H1 (cell line): Measurements from ENCODE around the gene DNAJC10. TPM values are rescaled to one million over a fixed set of nuclear protein-coding genes. Genes with fewer than 3 reads are reported as not detected.

ENCODE experiments used
- CTCF ChIA-PET: fragments of 300-600 bp; sonication (Branson Sonifier 250); formaldehyde crosslinking; loops from one replicate; lab custom pipeline; 2021; ENCODE audit not compliant: partially characterized antibody; lab: Charles Lee
- POLR2A ChIA-PET: fragments of 300-600 bp; sonication (Branson Sonifier 250); formaldehyde crosslinking; loops from one replicate; lab custom pipeline; 2021; ENCODE audit warnings: inconsistent platforms; ENCODE audit not compliant: partially characterized antibody; lab: Charles Lee
- DNase-seq, 2 experiments: peaks; one replicate each; pipeline versions ENCODE4 v3.0.0 to v3.0.0-alpha.2; 2010 to 2022; ENCODE audit warnings: low spot score in 2 of 2, low read depth in 1 of 2, mixed read lengths in 1 of 2
- FAIRE-seq: peaks from 2 replicates; lab custom pipeline; 2011; peaks lifted over from hg19 to GRCh38; lab: Jason Lieb, UNC
- H2AFZ ChIP-seq: 2 replicates; pipeline ENCODE4 v1.8.1; 2012; ENCODE audit warnings: low read length, inconsistent platforms
- H2AK5ac ChIP-seq: 2 replicates; pipeline ENCODE4 v1.6.1; 2013; ENCODE audit warnings: low read depth, low read length
- H2BK120ac ChIP-seq: replicated peaks from 2 replicates; pipeline ENCODE3; 2013; ENCODE audit warnings: low read depth, low read length, inconsistent platforms
- H2BK12ac ChIP-seq: 2 replicates; pipeline ENCODE4 v1.6.1; 2013; ENCODE audit warnings: low read depth, low read length
- H2BK15ac ChIP-seq: 2 replicates; pipeline ENCODE4 v1.6.1; 2013; ENCODE audit warnings: low read length
- H2BK20ac ChIP-seq: 2 replicates; pipeline ENCODE4 v1.6.1; 2013; ENCODE audit warnings: low read length
- H2BK5ac ChIP-seq: 2 replicates; pipeline ENCODE4 v1.6.1; 2013; ENCODE audit warnings: low read depth, low read length
- H3K14ac ChIP-seq: 2 replicates; pipeline ENCODE4 v1.6.1; 2013; ENCODE audit warnings: inconsistent platforms; ENCODE audit not compliant: insufficient read length
- H3K18ac ChIP-seq: 2 replicates; pipeline ENCODE4 v1.6.1; 2013; ENCODE audit warnings: low read length; ENCODE audit errors: extremely low read depth
- H3K23ac ChIP-seq: 2 replicates; pipeline ENCODE4 v1.6.1; 2013; ENCODE audit warnings: inconsistent platforms; ENCODE audit not compliant: insufficient read length
- H3K23me2 ChIP-seq: 2 replicates; pipeline ENCODE4 v1.6.1; 2013; ENCODE audit warnings: low read depth, low read length
- H3K27ac ChIP-seq: 2 replicates; pipeline ENCODE4 v1.6.1; 2011; ENCODE audit warnings: low read depth, low read length, inconsistent platforms
- H3K27me3 ChIP-seq, 4 experiments: replicated peaks in 1 of 4; 1 replicate in 1 of 4; 2 replicates in 3 of 4; pipeline versions ENCODE4 v1.6.1 to v1.8.1; 2011 to 2013; ENCODE audit warnings: low read length in 3 of 4, mild to moderate bottlenecking in 3 of 4, inconsistent platforms in 2 of 4, mixed read lengths in 2 of 4, moderate library complexity in 1 of 4; ENCODE audit not compliant: control insufficient read depth in 3 of 4, insufficient read depth in 3 of 4; ENCODE audit errors: extremely low read depth in 1 of 4
- H3K36me3 ChIP-seq, 4 experiments: 2 replicates each; pipeline versions ENCODE4 v1.6.1 to v1.8.1; 2011 to 2013; ENCODE audit warnings: mild to moderate bottlenecking in 4 of 4, low read length in 3 of 4, moderate library complexity in 2 of 4, control low read depth in 1 of 4, inconsistent platforms in 1 of 4; ENCODE audit not compliant: insufficient read depth in 4 of 4, control insufficient read depth in 2 of 4
- H3K4ac ChIP-seq: replicated peaks from 2 replicates; pipeline ENCODE3; 2013; ENCODE audit warnings: low read length, low read depth, mixed read lengths, inconsistent platforms; ENCODE audit not compliant: insufficient read length
- H3K4me1 ChIP-seq, 4 experiments: replicated peaks in 1 of 4; 1 replicate in 1 of 4; 2 replicates in 3 of 4; pipeline versions ENCODE4 v1.6.1 to v1.8.1; 2011 to 2013; ENCODE audit warnings: low read length in 3 of 4, inconsistent platforms in 2 of 4, mixed read lengths in 1 of 4; ENCODE audit not compliant: insufficient read depth in 4 of 4, control insufficient read depth in 3 of 4
- H3K4me2 ChIP-seq, 2 experiments: 2 replicates each; pipeline versions ENCODE4 v1.6.1 to v1.8.1; 2011 to 2013; ENCODE audit warnings: low read depth in 2 of 2, low read length in 2 of 2, control low read depth in 1 of 2, inconsistent platforms in 1 of 2, mild to moderate bottlenecking in 1 of 2; ENCODE audit not compliant: insufficient read depth in 1 of 2
- H3K4me3 ChIP-seq, 4 experiments: fragments of 200-600, 300-600 bp in 1 of 4; sonication (generic), shearing (Covaris generic), sonication (Bioruptor Twin) in 1 of 4; 2 replicates each; pipeline versions ENCODE4 v1.5.1 to v1.8.1; 2011 to 2016; ENCODE audit warnings: low read length in 4 of 4, low read depth in 3 of 4, control low read depth in 2 of 4, inconsistent platforms in 2 of 4, mild to moderate bottlenecking in 2 of 4, mixed read lengths in 1 of 4, moderate library complexity in 1 of 4; ENCODE audit not compliant: insufficient read depth in 2 of 4; ENCODE audit errors: extremely low read depth in 1 of 4
- H3K56ac ChIP-seq: replicated peaks from 2 replicates; pipeline ENCODE3; 2013; ENCODE audit warnings: low read depth, mild to moderate bottlenecking, mixed read lengths, low read length, inconsistent platforms; ENCODE audit not compliant: insufficient read length
- H3K79me1 ChIP-seq: 2 replicates; pipeline ENCODE4 v1.6.1; 2013; ENCODE audit warnings: low read depth, low read length, control low read depth
- H3K79me2 ChIP-seq, 2 experiments: 2 replicates each; pipeline versions ENCODE4 v1.6.1 to v1.8.1; 2012 to 2013; ENCODE audit warnings: low read length in 2 of 2, mild to moderate bottlenecking in 2 of 2, inconsistent platforms in 1 of 2; ENCODE audit not compliant: insufficient read depth in 2 of 2, control insufficient read depth in 1 of 2
- H3K9ac ChIP-seq, 4 experiments: replicated peaks in 1 of 4; 1 replicate in 1 of 4; 2 replicates in 3 of 4; pipeline versions ENCODE4 v1.6.1 to v1.8.1; 2011 to 2013; ENCODE audit warnings: low read depth in 3 of 4, low read length in 3 of 4, control low read depth in 2 of 4, mild to moderate bottlenecking in 2 of 4, moderate library complexity in 2 of 4, inconsistent platforms in 1 of 4; ENCODE audit errors: extremely low read depth in 1 of 4
- H3K9me3 ChIP-seq, 2 experiments: 2 replicates each; pipeline versions ENCODE4 v1.6.1 to v1.8.1; 2012 to 2013; ENCODE audit warnings: mild to moderate bottlenecking in 2 of 2, moderate library complexity in 2 of 2, control low read depth in 1 of 2, inconsistent platforms in 1 of 2, low read depth in 1 of 2, low read length in 1 of 2, mixed read lengths in 1 of 2; ENCODE audit not compliant: insufficient read depth in 2 of 2
- H4K20me1 ChIP-seq, 2 experiments: replicated peaks in 1 of 2; 2 replicates each; pipeline versions ENCODE3 to v1.8.1; 2011 to 2013; ENCODE audit warnings: inconsistent platforms in 2 of 2, low read length in 2 of 2, mild to moderate bottlenecking in 1 of 2; ENCODE audit not compliant: insufficient read depth in 2 of 2, control insufficient read depth in 1 of 2
- H4K5ac ChIP-seq: 2 replicates; pipeline ENCODE4 v1.6.1; 2013; ENCODE audit warnings: low read length, low read depth, mixed read lengths, inconsistent platforms; ENCODE audit not compliant: insufficient read length
- H4K8ac ChIP-seq: 2 replicates; pipeline ENCODE4 v1.8.0; 2013; ENCODE audit warnings: mild to moderate bottlenecking, moderate library complexity, low read length, inconsistent platforms; ENCODE audit not compliant: insufficient read depth; ENCODE audit errors: extremely low read depth
- H4K91ac ChIP-seq: replicated peaks from 2 replicates; pipeline ENCODE3; 2013; ENCODE audit warnings: low read length, mixed read lengths, inconsistent platforms; ENCODE audit not compliant: insufficient read length
- BRCA1 ChIP-seq: IDR thresholded peaks from 2 replicates; pipeline ENCODE4 v1.6.1; 2012; ENCODE audit warnings: low read depth, low read length, improper control_type of control experiment
- CBX5 ChIP-seq: fragments of 300-800, 300-1000 bp; sonication (generic); IDR thresholded peaks from 2 replicates; pipeline ENCODE4 v1.7.1; 2016; ENCODE audit warnings: antibody characterized with exemption, low read length, low read depth
- CHD2 ChIP-seq: IDR thresholded peaks from 2 replicates; pipeline ENCODE4 v1.6.1; 2012; ENCODE audit warnings: low read length, improper control_type of control experiment
- EP300 ChIP-seq, 2 experiments: IDR thresholded peaks; 1 replicate in 1 of 2; 2 replicates in 1 of 2; pipeline ENCODE4 v1.6.1; 2011 to 2012; ENCODE audit warnings: low read depth in 2 of 2, low read length in 2 of 2, mild to moderate bottlenecking in 2 of 2, borderline replicate concordance in 1 of 2, inconsistent platforms in 1 of 2, moderate library complexity in 1 of 2
- EZH2 ChIP-seq: fragments of 200-600 bp; sonication (generic); IDR thresholded peaks from 2 replicates; pipeline ENCODE4 v1.7.1; 2012; ENCODE audit warnings: low read depth, mild to moderate bottlenecking, moderate library complexity, low read length, inconsistent platforms; ENCODE audit not compliant: severe bottlenecking
- KDM4A ChIP-seq: IDR thresholded peaks from one replicate; pipeline ENCODE4 v1.7.1; 2012; ENCODE audit warnings: low read depth, mild to moderate bottlenecking, moderate library complexity, low read length, inconsistent platforms; ENCODE audit not compliant: severe bottlenecking
- MAFK ChIP-seq: IDR thresholded peaks from 2 replicates; pipeline ENCODE4 v1.6.1; 2012; ENCODE audit warnings: low read depth, mild to moderate bottlenecking, improper control_type of control experiment, low read length
- PHF8 ChIP-seq: fragments of 200-600 bp; sonication (generic); conservative IDR thresholded peaks from 2 replicates; pipeline ENCODE4 v1.7.1; 2012; ENCODE audit warnings: low read depth, mild to moderate bottlenecking, inconsistent platforms, low read length, moderate library complexity
- POU5F1 ChIP-seq: IDR thresholded peaks from 2 replicates; pipeline ENCODE4 v1.6.1; 2011; ENCODE audit warnings: low read depth, mild to moderate bottlenecking, low read length, moderate library complexity
- RAD21 ChIP-seq, 2 experiments: IDR thresholded peaks in 1 of 2; conservative IDR thresholded peaks in 1 of 2; 2 replicates each; pipeline ENCODE4 v1.6.1; 2011; ENCODE audit warnings: low read depth in 2 of 2, low read length in 2 of 2, improper control_type of control experiment in 1 of 2, inconsistent platforms in 1 of 2, mild to moderate bottlenecking in 1 of 2, moderate library complexity in 1 of 2
- SIN3A ChIP-seq, 2 experiments: IDR thresholded peaks in 1 of 2; conservative IDR thresholded peaks in 1 of 2; 2 replicates each; pipeline ENCODE4 v1.6.1; 2011 to 2012; ENCODE audit warnings: low read length in 2 of 2, improper control_type of control experiment in 1 of 2, low read depth in 1 of 2, mild to moderate bottlenecking in 1 of 2
- TEAD4 ChIP-seq: IDR thresholded peaks from 2 replicates; pipeline ENCODE4 v1.6.1; 2012; ENCODE audit warnings: low read depth, low read length, inconsistent platforms, mixed read lengths
- WGBS, 2 experiments: shearing (Covaris generic) in 1 of 2; methylation state at CpG; one replicate each; pipeline versions ENCODE4 v1.1.6 to v1.1.7; 2013 to 2015; ENCODE audit warnings: low lambda C conversion rate in 2 of 2, mixed read lengths in 2 of 2, inconsistent platforms in 1 of 2, low coverage in 1 of 2, missing lambda C conversion rate in 1 of 2; ENCODE audit not compliant: insufficient replicate concordance in 2 of 2, insufficient coverage in 1 of 2, insufficient read length in 1 of 2; ENCODE audit errors: extremely low coverage in 1 of 2, missing lambda C conversion rate in 1 of 2; 5-methylcytosine and 5-hydroxymethylcytosine counted together
- polyA plus RNA-seq, 7 experiments: library from polyadenylated mRNA; depleted of rRNA in 3 of 7; stranded (reverse) in 5 of 7; unstranded in 2 of 7; fragments of >200 nt in 5 of 7; fragments of 200-250 nt in 2 of 7; gene quantifications; 1 replicate in 5 of 7; 2 replicates in 1 of 7; 4 replicates in 1 of 7; pipeline versions ENCODE4 v1.2.1 to v1.2.3, GENCODE V29; 2011 to 2013; ENCODE audit warnings: missing spikeins in 2 of 7, mixed read lengths in 2 of 7
- total RNA-seq: library from RNA; stranded (reverse); fragmentation: NEBNext Ultra II Directional; extraction: Animal tissue kit (Norgen Biotek cat#: 25700); gene quantifications from 2 replicates; pipeline ENCODE4 v1.2.1, GENCODE V29; 2021
- TF ChIP-seq, protein P1 (sequence below): IDR thresholded peaks from 2 replicates; pipeline ENCODE4 v1.6.1; 2011; ENCODE audit warnings: low read length, improper control_type of control experiment

Gene DNAJC10
- total and polyA plus RNA-seq, 2 of the 8 experiments (the other 6 are each of a cell fraction or from before 2014, with no cell fraction given): 23.2 to 121 TPM

DNA sequence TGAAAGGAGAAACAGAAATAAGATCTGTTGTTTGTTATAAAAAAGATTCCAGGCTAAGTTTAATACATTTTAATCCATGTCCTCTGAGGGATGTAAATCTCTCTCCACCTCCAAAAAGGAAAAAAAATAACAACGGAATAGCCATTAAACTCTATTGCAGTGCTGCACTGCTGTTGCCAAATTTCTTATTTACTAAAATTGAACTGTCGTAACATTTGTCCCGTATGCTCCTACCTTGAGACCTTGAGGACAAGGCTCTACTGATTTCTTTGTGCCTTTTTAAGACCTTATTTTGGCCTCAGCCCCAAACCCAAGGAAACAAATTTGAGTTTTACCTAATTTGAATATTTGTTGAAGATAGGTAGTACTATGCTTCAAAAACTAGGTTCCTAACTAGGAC, 94.0 kb downstream of the DNAJC10 start:
- Histone ChIP-seq H3K9ac (no peak overlapping the region), H2BK12ac (no peak overlapping the region), H3K18ac (no peak overlapping the region), H3K79me1 (no peaks in the 10 kb centered on the region), H3K9me3 (no peaks in the 10 kb centered on the region), H3K36me3 (no peaks in the 10 kb centered on the region), H2AFZ (no peak overlapping the region), H2BK20ac (no peak overlapping the region), H3K27ac (no peak overlapping the region), H2BK120ac (no peak overlapping the region), H2BK5ac (no peak overlapping the region), H3K4me3 (no peak overlapping the region), H3K4me2 (no peak overlapping the region), H3K4ac (no peak overlapping the region), H4K5ac (no peak overlapping the region), H4K91ac (no peak overlapping the region), H4K8ac (no peak overlapping the region), H3K4me1 (no peaks in the 10 kb centered on the region), H3K27me3 (no peaks in the 10 kb centered on the region), H3K23ac (no peak overlapping the region), H3K56ac (no peak overlapping the region), H3K23me2 (no peaks in the 10 kb centered on the region), H2BK15ac (no peak overlapping the region), H3K14ac (no peak overlapping the region), H2AK5ac (no peak overlapping the region), H4K20me1 (no peaks in the 10 kb centered on the region), H3K79me2 (no peaks in the 10 kb centered on the region)
- ChIA-PET POLR2A (no interaction called here), CTCF (interaction anchor here (0.8 to 1.6 kb wide), 3 partner anchors 42 to 569 kb away, joined by 3 to 8 read pairs (median 3); no protein-coding TSS in a partner anchor)
- no peak for DNase-seq
- no peak for FAIRE-seq
- 83% methylated on average over 3 of the region's 3 CpGs; no CpG with 5 or more reads in 1 of the 2 experiments for WGBS, 2 experiments
- TF ChIP-seq MAFK (no peak), CBX5 (no peak), EP300 (IDR thresholded peaks at IDR 0.05; ENCODE audit: borderline replicate concordance in 1 of 2, low read depth in 2 of 2, low read length in 2 of 2) (no peak), KDM4A (no peak), BRCA1 (no peak), RAD21 (IDR thresholded peaks at IDR 0.05 in 1 of 2, conservative IDR thresholded peaks at IDR 0.05 in 1 of 2; ENCODE audit: low read depth in 2 of 2, low read length in 2 of 2) (no peak), TEAD4 (no peak), PHF8 (no peak), SIN3A (conservative IDR thresholded peaks at IDR 0.05 in 1 of 2, IDR thresholded peaks at IDR 0.05 in 1 of 2; ENCODE audit: low read depth in 1 of 2, low read length in 2 of 2) (no peak), POU5F1 (no peak), EZH2 (no peak), CHD2 (no peak)
- TF ChIP-seq, protein P1, sequence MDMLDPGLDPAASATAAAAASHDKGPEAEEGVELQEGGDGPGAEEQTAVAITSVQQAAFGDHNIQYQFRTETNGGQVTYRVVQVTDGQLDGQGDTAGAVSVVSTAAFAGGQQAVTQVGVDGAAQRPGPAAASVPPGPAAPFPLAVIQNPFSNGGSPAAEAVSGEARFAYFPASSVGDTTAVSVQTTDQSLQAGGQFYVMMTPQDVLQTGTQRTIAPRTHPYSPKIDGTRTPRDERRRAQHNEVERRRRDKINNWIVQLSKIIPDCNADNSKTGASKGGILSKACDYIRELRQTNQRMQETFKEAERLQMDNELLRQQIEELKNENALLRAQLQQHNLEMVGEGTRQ: no peak
